Measurements from ENCODE around the gene MELK.

GRCh38 chr9:36637491-36638270 is 65.0 kb downstream of the MELK start:
- TF ChIP-seq POLR2A (IDR thresholded peaks at IDR 0.05) (no peak), CTCF (IDR thresholded peaks at IDR 0.05) (no peak)
